Measurements from ENCODE around the gene PIK3R5.

GRCh38 chr17:8857919-8858318 lies 107.6 kb downstream of the PIK3R5 start:
- TF ChIP-seq ATF3 (IDR thresholded peaks at IDR 0.05) (no peak), CTCF (IDR thresholded peaks at IDR 0.05 in 2 of 3, conservative IDR thresholded peaks at IDR 0.05 in 1 of 3; ENCODE audit: borderline replicate concordance in 1 of 3, insufficient read depth in 1 of 3, low read depth in 2 of 3, low read length in 2 of 3) (no peak), SRF (IDR thresholded peaks at IDR 0.05; ENCODE audit: low read depth) (no peak), SIN3A (IDR thresholded peaks at IDR 0.05; ENCODE audit: low read depth) (no peak), YY1 (IDR thresholded peaks at IDR 0.05; ENCODE audit: extremely low read depth, insufficient replicate concordance, low read depth, low read length) (no peak), REST (IDR thresholded peaks at IDR 0.05; ENCODE audit: low read depth) (no peak), EZH2 (IDR thresholded peaks at IDR 0.05) (no peak), ZNF274 (IDR thresholded peaks at IDR 0.05; ENCODE audit: low read depth, low read length) (no peak), JUND (IDR thresholded peaks at IDR 0.05) (no peak), ELF1 (IDR thresholded peaks at IDR 0.05; ENCODE audit: borderline replicate concordance, low read depth) (no peak), TCF7L2 (IDR thresholded peaks at IDR 0.05; ENCODE audit: borderline replicate concordance, extremely low read depth, insufficient read depth, insufficient read length) (no peak)

All from HCT116 (cell line).